Gastroesophageal sphincter (tissue), 3 donors: ENCODE measurements around the gene TMEM266.

Experiments used
- POLR2A ChIP-seq, 2 donors: fragments of 450-650 bp; IDR thresholded peaks; one replicate each; pipeline ENCODE4 v1.6.1; 2017; ENCODE audit warnings: antibody characterized with exemption in 2 of 2, mild to moderate bottlenecking in 2 of 2, moderate library complexity in 1 of 2
- POLR2AphosphoS5 ChIP-seq: sonication (generic); formaldehyde crosslinking; IDR thresholded peaks from one replicate; pipeline ENCODE4 v1.6.1; 2017; ENCODE audit warnings: antibody characterized with exemption
- TF ChIP-seq, protein P1 (sequence below), 4 experiments: fragments of 200-600 bp in 2 of 4; fragments of 450-650 bp in 2 of 4; sonication (generic) in 1 of 4; IDR thresholded peaks; one replicate each; pipeline ENCODE4 v1.5.1; 2017 to 2019; ENCODE audit warnings: antibody characterized with exemption in 4 of 4, mild to moderate bottlenecking in 2 of 4, moderate library complexity in 2 of 4

DNA sequence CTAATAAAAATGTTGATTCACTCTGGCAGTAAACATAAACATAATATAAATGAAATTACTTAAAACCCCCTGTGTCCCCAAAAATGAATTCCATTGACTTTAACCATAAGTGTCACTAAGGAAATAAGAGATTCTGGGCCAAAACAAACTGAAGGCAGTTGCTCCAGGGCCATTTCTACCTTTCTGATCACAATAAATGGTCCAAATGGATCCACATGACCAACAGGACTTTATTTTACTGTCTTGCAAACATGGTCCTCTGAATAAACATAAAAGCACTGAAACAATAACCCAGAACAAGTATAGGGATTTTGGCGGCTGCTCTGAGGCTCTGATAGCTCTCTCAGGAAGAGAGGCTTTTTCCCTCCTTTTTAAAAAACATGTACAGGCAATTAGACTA is 174.1 kb downstream of the TMEM266 start:
- TF ChIP-seq, protein P1, sequence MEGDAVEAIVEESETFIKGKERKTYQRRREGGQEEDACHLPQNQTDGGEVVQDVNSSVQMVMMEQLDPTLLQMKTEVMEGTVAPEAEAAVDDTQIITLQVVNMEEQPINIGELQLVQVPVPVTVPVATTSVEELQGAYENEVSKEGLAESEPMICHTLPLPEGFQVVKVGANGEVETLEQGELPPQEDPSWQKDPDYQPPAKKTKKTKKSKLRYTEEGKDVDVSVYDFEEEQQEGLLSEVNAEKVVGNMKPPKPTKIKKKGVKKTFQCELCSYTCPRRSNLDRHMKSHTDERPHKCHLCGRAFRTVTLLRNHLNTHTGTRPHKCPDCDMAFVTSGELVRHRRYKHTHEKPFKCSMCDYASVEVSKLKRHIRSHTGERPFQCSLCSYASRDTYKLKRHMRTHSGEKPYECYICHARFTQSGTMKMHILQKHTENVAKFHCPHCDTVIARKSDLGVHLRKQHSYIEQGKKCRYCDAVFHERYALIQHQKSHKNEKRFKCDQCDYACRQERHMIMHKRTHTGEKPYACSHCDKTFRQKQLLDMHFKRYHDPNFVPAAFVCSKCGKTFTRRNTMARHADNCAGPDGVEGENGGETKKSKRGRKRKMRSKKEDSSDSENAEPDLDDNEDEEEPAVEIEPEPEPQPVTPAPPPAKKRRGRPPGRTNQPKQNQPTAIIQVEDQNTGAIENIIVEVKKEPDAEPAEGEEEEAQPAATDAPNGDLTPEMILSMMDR (IDR thresholded peaks at IDR 0.05): no peak
- TF ChIP-seq POLR2A (IDR thresholded peaks at IDR 0.05) (no peak), POLR2AphosphoS5 (no peak)
